Esophagus muscularis mucosa (tissue), 4 donors: ENCODE results near the gene RGN.

Source experiments
- CTCF ChIP-seq, 3 experiments: fragments of 200-600 bp in 2 of 3; fragments of 450-650 bp in 1 of 3; sonication (generic) in 2 of 3; IDR thresholded peaks; one replicate each; pipeline ENCODE4 v1.5.1; 2017 to 2019; ENCODE audit warnings: antibody characterized with exemption in 3 of 3, mild to moderate bottlenecking in 2 of 3, moderate library complexity in 1 of 3
- EP300 ChIP-seq: sonication (generic); formaldehyde crosslinking; IDR thresholded peaks from one replicate; pipeline ENCODE4 v1.6.1; 2017; ENCODE audit warnings: antibody characterized with exemption
- POLR2A ChIP-seq: fragments of 450-650 bp; IDR thresholded peaks from one replicate; pipeline ENCODE4 v1.6.1; 2017; ENCODE audit warnings: antibody characterized with exemption, moderate library complexity, mild to moderate bottlenecking, low read depth
- POLR2AphosphoS5 ChIP-seq, 2 donors: sonication (generic); formaldehyde crosslinking; IDR thresholded peaks; one replicate each; pipeline ENCODE4 v1.6.1; 2017; ENCODE audit warnings: antibody characterized with exemption in 2 of 2

DNA sequence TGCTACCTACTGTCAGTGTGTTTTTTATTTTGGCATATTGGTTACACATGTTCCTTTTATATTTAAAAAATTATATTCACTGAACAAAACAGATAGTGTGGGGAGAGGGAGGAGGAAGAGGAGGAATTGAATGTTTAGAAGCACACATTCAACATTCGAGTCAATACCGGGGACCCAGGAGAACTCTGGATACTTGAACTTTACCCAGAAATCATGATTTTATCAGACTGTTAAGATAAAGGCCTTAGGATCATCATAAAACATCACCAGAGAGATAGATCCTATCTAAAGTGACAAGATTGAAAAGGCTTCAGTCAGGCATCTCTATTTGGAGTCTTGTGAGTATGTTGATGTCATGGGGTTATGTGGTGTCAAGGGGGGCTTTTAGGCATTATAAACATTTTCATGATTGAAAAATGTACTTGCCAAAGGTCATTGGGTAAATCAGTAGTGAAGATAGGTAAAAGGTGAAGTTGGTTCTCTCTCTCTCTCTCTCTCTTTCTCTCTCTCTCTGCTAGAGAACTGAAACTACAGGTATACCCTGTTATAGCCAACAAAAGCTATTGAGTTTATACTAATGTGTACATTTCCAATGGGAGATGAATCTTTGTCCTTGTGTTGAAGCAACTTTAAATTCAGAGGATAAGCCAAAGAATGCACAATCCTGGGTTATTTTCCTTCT, 16.9 kb upstream of the RGN start:
- TF ChIP-seq CTCF (IDR thresholded peaks at IDR 0.05): no peak
- no peak for TF ChIP-seq POLR2A
- no peak for TF ChIP-seq EP300
- TF ChIP-seq POLR2AphosphoS5 (IDR thresholded peaks at IDR 0.05): no peak
